ENCODE results near the gene AIM2. TPM values are rescaled to one million over a fixed set of nuclear protein-coding genes. Genes with fewer than 3 reads are reported as not detected.
"Not testable (repeated sequence)": the region's sequence is repeated elsewhere in the genome, so short reads cannot be mapped to it uniquely, and the experiment has no call there.

AIM2 gene
- 0.31 and 0.55 TPM in 2 replicates for total RNA-seq (2014; rRNA removed; shearing (Covaris generic))

GRCh38 chr1:159076438-159077119 lies at the start of gene AIM2:
AIM2 (minus strand) TSS chr1:159076766; CDS start chr1:159073499, 3,267 bp downstream.
- no peak for DNase-seq
- no peaks in the 10 kb centered on the region for H3K36me3 ChIP-seq (replicated peaks; ENCODE audit: control insufficient read depth, insufficient read depth, low read length)
- no peaks in the 10 kb centered on the region for H3K27me3 ChIP-seq (ENCODE audit: control insufficient read depth, insufficient read depth, low read length)
- H3K4me3 ChIP-seq (ENCODE audit: insufficient read depth, low read depth, low read length), result no peak within 1 kb of the TSS

GRCh38 chr1:159123587-159123986 lies 47.0 kb upstream of the AIM2 start:
- DNase-seq, result no peak
- no peaks in the 10 kb centered on the region for H3K27me3 ChIP-seq (ENCODE audit: control insufficient read depth, insufficient read depth, low read length)
- H3K36me3 ChIP-seq (replicated peaks; ENCODE audit: control insufficient read depth, insufficient read depth, low read length), result no peaks in the 10 kb centered on the region
- no peak overlapping the region for H3K4me3 ChIP-seq (ENCODE audit: insufficient read depth, low read depth, low read length)

GRCh38 chr1:159122005-159122621 lies 45.5 kb upstream of the AIM2 start:
- Histone ChIP-seq H3K36me3 (replicated peaks; ENCODE audit: control insufficient read depth, insufficient read depth, low read length) (no peaks in the 10 kb centered on the region), H3K4me3 (ENCODE audit: insufficient read depth, low read depth, low read length) (no peak overlapping the region), H3K27me3 (ENCODE audit: control insufficient read depth, insufficient read depth, low read length) (no peaks in the 10 kb centered on the region)
- DNase-seq, result no peak

GRCh38 chr1:159121526-159121925 lies 45.0 kb upstream of the AIM2 start:
- Histone ChIP-seq H3K36me3 (replicated peaks; ENCODE audit: control insufficient read depth, insufficient read depth, low read length) (no peaks in the 10 kb centered on the region), H3K27me3 (ENCODE audit: control insufficient read depth, insufficient read depth, low read length) (no peaks in the 10 kb centered on the region), H3K4me3 (ENCODE audit: insufficient read depth, low read depth, low read length) (no peak overlapping the region)
- DNase-seq, result no peak

GRCh38 chr1:159120317-159120716 lies 43.8 kb upstream of the AIM2 start:
- no peak for DNase-seq
- no peaks in the 10 kb centered on the region for H3K36me3 ChIP-seq (replicated peaks; ENCODE audit: control insufficient read depth, insufficient read depth, low read length)

GRCh38 chr1:159113596-159114433 lies 37.2 kb upstream of the AIM2 start:
- no peak overlapping the region for H3K4me3 ChIP-seq (ENCODE audit: insufficient read depth, low read depth, low read length)
- no peaks in the 10 kb centered on the region for H3K27me3 ChIP-seq (ENCODE audit: control insufficient read depth, insufficient read depth, low read length)
- no peaks in the 10 kb centered on the region for H3K36me3 ChIP-seq (replicated peaks; ENCODE audit: control insufficient read depth, insufficient read depth, low read length)
- DNase-seq, result no peak

More at GRCh38 chr1:159120317-159120716, 43.8 kb upstream of the AIM2 start:
- Histone ChIP-seq H3K4me3 (ENCODE audit: insufficient read depth, low read depth, low read length) (no peak overlapping the region), H3K27me3 (ENCODE audit: control insufficient read depth, insufficient read depth, low read length) (no peaks in the 10 kb centered on the region)

- not testable (repeated sequence) for H3K36me3 ChIP-seq (replicated peaks; ENCODE audit: control insufficient read depth, insufficient read depth, low read length); H3K27me3 ChIP-seq (ENCODE audit: control insufficient read depth, insufficient read depth, low read length); H3K4me3 ChIP-seq (ENCODE audit: insufficient read depth, low read depth, low read length); DNase-seq
Observed at GRCh38 chr1:159103021-159103420, 26.5 kb upstream of the AIM2 start.

- no peak for DNase-seq
- Histone ChIP-seq H3K36me3 (replicated peaks; ENCODE audit: control insufficient read depth, insufficient read depth, low read length) (no peaks in the 10 kb centered on the region), H3K27me3 (ENCODE audit: control insufficient read depth, insufficient read depth, low read length) (no peaks in the 10 kb centered on the region), H3K4me3 (ENCODE audit: insufficient read depth, low read depth, low read length) (no peak overlapping the region)
Observed at GRCh38 chr1:159100589-159100988, 24.0 kb upstream of the AIM2 start.

GRCh38 chr1:159098596-159098995 lies 22.0 kb upstream of the AIM2 start:
- DNase-seq, result no peak
- H3K27me3 ChIP-seq (ENCODE audit: control insufficient read depth, insufficient read depth, low read length), result no peaks in the 10 kb centered on the region
- H3K4me3 ChIP-seq (ENCODE audit: insufficient read depth, low read depth, low read length), result no peak overlapping the region
- no peaks in the 10 kb centered on the region for H3K36me3 ChIP-seq (replicated peaks; ENCODE audit: control insufficient read depth, insufficient read depth, low read length)

- H3K36me3 ChIP-seq (replicated peaks; ENCODE audit: control insufficient read depth, insufficient read depth, low read length), result no peaks in the 10 kb centered on the region
- no peaks in the 10 kb centered on the region for H3K27me3 ChIP-seq (ENCODE audit: control insufficient read depth, insufficient read depth, low read length)
- H3K4me3 ChIP-seq (ENCODE audit: insufficient read depth, low read depth, low read length), result no peak overlapping the region
- DNase-seq, result no peak
Observed at GRCh38 chr1:159092036-159092760, 15.6 kb upstream of the AIM2 start.

- Histone ChIP-seq H3K36me3 (replicated peaks; ENCODE audit: control insufficient read depth, insufficient read depth, low read length) (no peaks in the 10 kb centered on the region), H3K4me3 (ENCODE audit: insufficient read depth, low read depth, low read length) (no peak overlapping the region), H3K27me3 (ENCODE audit: control insufficient read depth, insufficient read depth, low read length) (no peaks in the 10 kb centered on the region)
- DNase-seq, result no peak
Observed at GRCh38 chr1:159091607-159092031, 15.1 kb upstream of the AIM2 start.

GRCh38 chr1:159091180-159091560 lies 14.6 kb upstream of the AIM2 start:
- Histone ChIP-seq H3K36me3 (replicated peaks; ENCODE audit: control insufficient read depth, insufficient read depth, low read length) (no peaks in the 10 kb centered on the region), H3K4me3 (ENCODE audit: insufficient read depth, low read depth, low read length) (no peak overlapping the region), H3K27me3 (ENCODE audit: control insufficient read depth, insufficient read depth, low read length) (no peaks in the 10 kb centered on the region)
- DNase-seq, result no peak

GRCh38 chr1:159090286-159091179 lies 14.0 kb upstream of the AIM2 start:
- no peaks in the 10 kb centered on the region for H3K36me3 ChIP-seq (replicated peaks; ENCODE audit: control insufficient read depth, insufficient read depth, low read length)
- DNase-seq, result no peak
- no peaks in the 10 kb centered on the region for H3K27me3 ChIP-seq (ENCODE audit: control insufficient read depth, insufficient read depth, low read length)
- no peak overlapping the region for H3K4me3 ChIP-seq (ENCODE audit: insufficient read depth, low read depth, low read length)

Data from H7 (cell line).